ENCODE results near the gene PIK3R5.

The PIK3R5 gene

GRCh38 chr17:8952191-8952590 lies 13.3 kb downstream of the PIK3R5 start:
- DNase-seq: no peak

GRCh38 chr17:8951206-8951605 lies 14.3 kb downstream of the PIK3R5 start:
- no peak for DNase-seq

DNA sequence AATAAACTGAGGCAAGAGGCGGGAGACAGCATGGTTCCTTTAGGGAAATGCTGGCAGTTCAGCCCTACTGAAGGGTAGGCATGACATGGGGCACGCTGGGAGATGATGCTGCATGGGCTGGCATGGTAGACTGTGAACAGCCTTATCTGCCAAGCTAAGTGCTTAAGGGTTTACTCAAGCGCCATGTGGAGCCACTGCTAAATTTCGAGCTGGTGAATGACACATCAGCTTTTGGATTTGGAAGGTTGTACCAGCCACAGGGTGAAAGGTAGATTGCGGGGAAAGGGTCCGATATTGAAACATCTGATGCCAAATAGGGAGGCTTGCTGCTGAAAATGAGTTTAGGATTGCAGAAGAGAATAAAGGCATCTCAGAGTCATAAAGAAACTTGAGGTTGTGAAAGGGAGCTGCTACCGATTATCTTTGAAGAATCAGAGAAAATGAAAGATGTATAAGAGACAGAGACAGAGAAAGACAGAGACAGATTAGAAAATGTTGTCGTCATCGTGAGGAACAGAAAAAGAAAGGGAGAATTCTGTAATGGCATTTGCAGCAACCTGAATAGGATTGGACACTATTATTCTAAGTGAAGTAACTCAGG lies 16.3 kb downstream of the PIK3R5 start:
- DNase-seq: peak; percentile 73

DNA sequence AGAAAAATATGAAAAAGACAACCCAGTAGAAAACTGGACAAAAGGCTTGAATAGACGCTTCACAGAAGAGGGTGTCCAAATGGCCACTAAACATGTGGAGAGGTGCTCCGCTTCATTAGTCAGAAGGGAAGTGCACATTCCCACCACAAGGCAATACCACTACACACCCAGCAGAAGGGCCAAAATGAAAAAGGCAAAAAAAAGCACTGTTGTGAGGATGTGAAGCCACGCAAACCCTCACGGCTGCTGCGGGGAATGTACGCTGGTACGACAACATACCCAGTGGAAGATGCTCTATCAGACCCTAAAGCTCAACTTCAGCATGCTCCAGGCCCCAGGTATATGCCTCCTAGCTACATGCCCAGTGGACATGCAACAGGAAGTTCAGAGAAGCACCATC lies 17.0 kb downstream of the PIK3R5 start:
- no peak for DNase-seq

DNA sequence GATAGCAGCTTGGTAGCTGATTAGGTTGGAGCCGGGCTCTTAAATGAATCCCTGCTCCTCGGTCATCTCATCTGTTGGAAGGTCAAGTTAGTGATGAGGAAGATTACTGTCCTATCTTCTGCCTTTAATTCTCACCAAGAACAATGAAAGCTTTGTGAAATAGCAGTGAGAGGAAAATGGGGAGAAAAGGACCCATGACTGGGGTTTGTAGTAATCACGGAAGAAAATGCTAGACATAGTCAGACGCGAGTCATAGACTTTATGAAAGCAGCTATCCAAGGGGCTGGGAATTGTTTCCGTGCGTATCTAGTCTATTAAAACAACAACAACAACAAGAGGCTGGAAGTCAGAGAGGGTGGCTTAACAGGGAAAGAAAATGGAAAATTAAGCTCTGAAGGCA lies 18.3 kb downstream of the PIK3R5 start:
- DNase-seq: no peak

GRCh38 chr17:8946476-8946875 lies 19.0 kb downstream of the PIK3R5 start:
- peak; percentile 64 for DNase-seq

- DNase-seq: no peak
Measured at GRCh38 chr17:8946071-8946470, 19.4 kb downstream of the PIK3R5 start.

DNA sequence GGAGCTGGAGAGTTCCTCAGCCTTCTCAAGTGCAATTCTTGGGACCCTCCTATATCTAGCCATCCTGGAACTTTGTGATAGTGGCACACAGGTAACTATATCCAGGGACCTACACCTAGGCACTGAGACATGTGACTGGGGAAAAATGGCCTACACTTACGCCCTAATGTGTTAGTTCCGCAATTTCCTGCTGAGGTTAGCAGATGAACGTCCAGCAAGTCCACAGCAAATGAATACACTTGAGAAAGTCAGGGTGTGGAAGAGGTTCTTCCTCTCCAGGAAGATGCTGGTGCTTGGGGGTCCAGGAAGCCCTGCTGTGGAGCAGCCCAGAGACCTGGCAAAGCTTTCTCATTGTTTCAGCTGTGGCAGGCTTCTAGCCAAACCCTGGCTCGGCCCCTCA lies 20.8 kb downstream of the PIK3R5 start:
- DNase-seq: no peak

GRCh38 chr17:8944083-8944482 lies 21.4 kb downstream of the PIK3R5 start:
- no peak for DNase-seq

GRCh38 chr17:8941980-8942622 lies 23.4 kb downstream of the PIK3R5 start:
- peak; percentile 74 for DNase-seq

GRCh38 chr17:8941520-8941919 lies 24.0 kb downstream of the PIK3R5 start:
- peak; percentile 88 for DNase-seq

DNA sequence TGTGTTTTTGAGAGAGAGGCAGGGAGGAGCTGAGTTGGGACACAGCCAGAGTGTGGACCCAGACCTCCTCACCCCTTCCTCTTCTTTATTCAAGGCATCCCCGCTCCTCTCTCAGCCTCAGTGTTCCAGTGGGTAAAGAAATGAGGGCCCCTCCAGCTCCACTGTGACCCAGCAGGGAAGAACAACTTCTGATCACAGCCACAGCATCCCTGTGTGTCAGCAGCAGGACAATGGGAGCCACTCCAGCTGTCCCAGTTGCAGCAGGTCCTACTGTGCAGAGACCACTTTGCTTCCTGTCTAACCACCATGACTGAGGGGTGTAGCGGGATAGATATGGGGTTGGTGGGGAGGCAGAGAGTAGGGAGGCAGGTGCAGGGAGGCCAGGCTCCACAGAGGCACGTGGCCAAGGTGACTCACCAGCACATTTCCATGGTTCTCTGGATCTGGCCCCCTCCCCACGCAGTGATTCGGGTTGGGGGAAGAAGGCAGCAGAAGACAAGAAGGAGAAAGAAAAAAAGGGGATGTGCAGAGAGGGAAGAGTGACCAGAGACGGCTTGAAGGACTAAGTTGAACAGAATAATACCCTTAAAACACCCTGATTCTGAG lies 24.5 kb downstream of the PIK3R5 start:
- peak; percentile 80 for DNase-seq

DNA sequence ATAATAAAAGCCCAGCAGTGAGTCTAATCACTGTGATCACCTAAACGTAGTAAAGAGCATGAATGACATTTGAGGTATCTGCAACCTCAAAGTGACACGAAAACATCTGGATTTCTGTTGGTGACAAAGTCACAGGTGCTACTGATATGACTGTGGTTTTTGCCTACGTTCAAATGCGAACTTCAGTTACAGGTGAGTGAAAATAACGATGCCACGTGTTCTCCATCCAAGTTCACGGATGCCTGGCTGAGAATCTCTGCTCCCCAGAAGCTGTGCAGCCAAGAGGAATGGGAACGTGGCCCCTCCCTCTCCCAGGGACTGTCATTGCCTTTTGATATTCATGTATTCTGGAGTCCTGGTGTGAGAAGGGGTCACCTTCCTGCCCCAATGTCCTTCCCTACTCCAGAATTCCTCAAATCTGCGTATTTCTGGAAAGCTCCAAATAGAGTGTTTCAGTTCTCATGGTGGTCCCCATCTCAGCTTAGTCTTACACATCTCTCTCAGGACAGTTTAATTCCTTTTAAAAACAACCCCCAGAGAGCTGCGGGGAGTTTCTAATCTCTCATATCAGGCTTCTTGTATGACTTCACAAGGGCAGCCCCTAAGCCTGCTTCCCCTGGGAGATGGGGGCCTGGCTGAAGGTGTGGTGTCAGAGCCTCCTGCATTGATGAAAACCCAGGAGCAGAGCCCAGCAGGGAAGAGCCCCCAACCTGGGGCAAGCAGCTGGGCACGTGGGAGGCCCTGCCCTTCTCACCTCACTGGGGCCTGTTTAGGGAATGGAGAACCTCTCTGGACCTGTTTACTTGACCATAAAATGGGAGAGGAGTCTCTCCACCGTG lies 25.8 kb downstream of the PIK3R5 start:
- peak; percentile 72 for DNase-seq

GRCh38 chr17:8938933-8939332 lies 26.6 kb downstream of the PIK3R5 start:
- DNase-seq: no peak

DNA sequence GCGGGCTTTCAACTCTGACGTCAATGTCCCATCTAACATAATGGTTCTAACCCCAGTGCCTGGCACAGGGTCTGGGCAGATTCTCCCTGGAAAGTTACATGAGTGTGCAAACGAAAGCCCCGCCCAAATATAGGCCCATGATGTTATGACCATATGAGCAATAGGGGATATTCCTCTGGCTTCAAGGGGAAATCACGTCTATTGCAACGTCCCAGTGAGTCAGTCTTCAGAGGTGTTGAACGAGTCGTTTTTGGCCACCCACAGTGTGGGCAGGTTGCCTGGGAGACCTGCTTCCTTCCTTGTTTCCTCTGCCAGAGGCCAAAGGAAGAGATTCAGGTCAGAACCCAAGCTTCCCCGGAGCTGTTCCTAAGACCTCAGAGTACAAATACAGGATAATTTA lies 30.3 kb downstream of the PIK3R5 start:
- DNase-seq: peak; percentile 81

GRCh38 chr17:8934346-8934745 lies 31.2 kb downstream of the PIK3R5 start:
- no peak for DNase-seq

DNA sequence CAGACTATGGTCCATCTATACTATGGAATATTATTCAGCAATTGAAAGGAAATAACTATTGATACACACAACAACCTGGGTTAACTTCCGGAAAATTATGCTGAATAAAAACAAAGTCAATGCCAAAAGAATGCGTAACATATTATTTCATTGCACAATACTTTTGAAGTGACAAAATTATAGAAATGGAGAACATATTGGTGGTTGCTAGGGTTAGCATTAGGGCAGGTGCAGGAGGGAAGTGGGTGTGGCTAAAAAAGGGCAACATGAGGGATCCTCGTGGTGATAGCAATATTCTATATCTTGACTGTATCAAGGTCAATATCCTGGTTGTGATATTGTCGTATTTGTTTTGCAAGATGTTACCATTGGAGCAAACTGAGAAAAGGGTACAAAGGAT lies 34.9 kb downstream of the PIK3R5 start:
- no peak for DNase-seq

DNA sequence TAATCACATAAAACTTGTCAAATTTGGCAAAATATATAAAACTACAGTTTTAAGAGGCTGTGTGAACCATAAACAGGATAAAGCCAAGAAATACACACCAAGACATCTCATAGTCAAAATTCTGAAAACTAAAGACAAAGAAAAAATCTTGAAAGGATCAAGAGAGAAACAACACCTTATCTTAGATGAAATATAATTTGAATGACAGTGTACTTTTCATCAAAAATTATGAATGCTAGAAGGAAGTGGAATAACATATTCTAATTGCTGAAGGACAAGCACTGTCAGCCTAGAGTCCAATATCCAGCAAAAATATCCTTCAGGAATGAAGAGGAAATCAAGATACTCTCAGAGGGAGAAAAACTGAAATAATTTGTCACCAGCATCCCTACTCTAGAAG lies 37.2 kb downstream of the PIK3R5 start:
- DNase-seq: no peak

DNA sequence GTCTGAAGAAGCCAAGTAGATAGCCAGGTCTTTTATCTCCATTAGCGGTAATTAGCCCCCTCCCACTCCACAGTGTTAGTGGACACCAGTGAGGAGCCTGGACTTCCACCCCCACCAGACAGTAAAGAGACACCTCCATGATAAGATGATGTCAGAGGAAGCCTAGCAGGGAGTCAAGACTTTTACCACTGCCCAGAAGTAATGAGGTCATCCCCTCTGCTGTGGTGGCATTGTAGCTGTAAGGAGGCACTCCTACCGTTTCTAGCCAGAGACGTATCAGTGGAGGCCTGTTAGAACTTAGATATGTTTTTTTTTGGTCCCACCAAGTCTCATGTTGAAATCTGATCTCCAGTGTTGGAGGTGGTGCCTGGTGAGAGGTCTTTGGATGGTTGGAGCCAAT lies 38.1 kb downstream of the PIK3R5 start:
- DNase-seq: no peak

DNA sequence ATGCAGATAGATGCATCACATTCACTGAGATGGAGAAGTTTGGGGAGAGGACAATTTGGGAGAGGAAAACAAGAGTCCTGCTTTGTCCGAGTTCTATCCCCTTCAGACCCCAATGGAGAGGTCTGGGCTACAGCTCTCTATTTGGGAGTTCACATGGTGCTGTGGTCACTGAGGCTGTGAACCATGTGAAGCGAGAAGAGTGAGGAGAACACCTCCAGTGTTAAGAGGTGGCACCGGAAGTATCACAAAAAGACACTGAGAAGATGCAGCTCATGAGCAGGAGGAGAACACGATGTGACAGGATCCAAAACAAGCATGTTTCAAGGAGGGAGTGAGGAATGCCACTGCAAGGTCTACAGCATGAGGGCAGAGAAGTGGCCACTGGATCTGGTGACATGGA lies 39.7 kb downstream of the PIK3R5 start:
- DNase-seq: no peak

GRCh38 chr17:8925141-8925540 lies 40.4 kb downstream of the PIK3R5 start:
- DNase-seq: no peak

DNA sequence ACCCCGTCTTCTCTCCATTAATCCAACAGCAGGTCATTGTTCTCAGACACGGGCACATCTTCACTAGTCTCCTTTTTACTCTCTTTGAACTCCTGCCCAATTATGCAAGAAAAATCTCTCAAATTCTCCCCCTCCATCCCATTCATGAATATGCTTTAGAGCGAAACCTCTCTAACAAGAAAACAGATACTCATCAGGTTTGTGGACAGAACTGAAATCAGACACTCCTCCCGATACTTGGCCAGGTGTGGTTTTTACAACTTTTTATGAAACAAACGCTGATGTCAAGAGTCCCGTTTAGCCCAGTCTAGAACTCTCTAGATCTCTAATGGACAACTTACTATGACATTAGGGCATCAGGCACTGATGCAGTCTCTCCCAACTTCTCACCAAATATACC lies 40.9 kb downstream of the PIK3R5 start:
- DNase-seq: no peak

- no peak for DNase-seq
Measured at GRCh38 chr17:8923762-8924161, 41.7 kb downstream of the PIK3R5 start.

DNA sequence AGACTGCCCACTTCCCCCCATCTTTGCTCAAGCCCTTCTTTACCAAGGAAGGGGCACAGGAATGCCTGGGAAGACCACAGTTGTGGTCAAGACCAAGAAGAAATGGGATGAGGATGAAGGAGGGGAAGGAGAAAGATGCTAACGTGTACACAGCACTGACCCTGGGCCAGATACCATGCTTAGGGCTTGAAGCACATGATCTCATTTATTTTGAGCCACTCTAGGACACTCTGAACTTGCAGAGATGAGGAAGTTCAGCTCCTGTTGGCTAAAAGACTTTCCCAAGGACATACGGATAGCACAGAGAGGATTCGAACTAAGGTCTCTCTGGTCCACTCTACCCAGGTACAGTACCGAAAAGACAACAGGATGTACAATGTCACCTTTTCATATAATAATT lies 42.6 kb downstream of the PIK3R5 start:
- no peak for DNase-seq

Data from activated CD8-positive, alpha-beta memory T cell treated with anti-CD3 and anti-CD28 coated beads for 24 hours (primary cell).